OCI-M2 (cell line): ENCODE results near the gene REX1BD.
A peak's percentile ranks its signal among the peaks of the same experiment; 100 is the strongest.
"Not testable (repeated sequence)": the region's sequence is repeated elsewhere in the genome, so short reads cannot be mapped to it uniquely, and the experiment has no call there.

Experiments used
- DNase-seq: peaks from one replicate; lab custom pipeline; 2025; ENCODE audit not compliant: unreplicated experiment; lab: John Stamatoyannopoulos, UW

REX1BD gene

DNA sequence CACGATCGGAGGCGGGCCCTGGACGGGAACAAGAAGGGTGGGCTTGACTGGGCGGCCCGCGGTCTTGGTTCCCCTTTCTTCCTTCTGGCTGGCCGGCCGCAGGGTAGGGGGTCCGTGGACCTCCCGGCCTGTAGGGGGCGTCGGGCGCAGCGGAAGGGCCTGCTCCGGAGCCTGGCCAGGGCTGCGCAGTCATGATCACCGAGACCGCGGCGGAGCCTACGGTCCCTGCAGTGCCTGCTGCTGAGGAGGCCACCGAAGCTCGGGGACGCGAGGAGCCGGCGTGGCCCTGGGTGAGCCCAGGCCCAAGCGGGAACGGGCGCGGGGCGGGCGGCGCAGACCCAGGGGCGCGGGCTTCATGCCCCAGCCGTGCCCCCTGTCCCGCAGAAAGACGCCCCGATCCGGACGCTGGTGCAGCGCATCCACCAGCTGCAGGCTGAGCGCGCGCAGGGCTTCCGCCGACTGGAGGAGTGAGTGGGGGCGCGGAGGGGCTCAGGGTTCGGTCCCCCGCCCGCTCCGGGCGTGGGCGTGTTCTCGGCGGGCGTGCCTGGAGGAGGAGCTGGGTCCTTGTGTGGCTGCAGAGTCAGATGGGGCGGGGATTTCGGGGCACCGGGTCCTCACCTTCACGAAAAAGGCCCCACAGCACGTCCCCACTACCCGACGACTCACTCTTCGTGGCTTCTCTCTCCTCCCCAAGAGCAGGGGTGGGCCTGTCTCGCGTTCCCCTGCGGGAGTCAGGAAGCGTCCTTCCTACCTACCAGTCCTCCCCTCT, at the start of gene REX1BD:
Gene REX1BD, plus strand, starts transcription at position 188 of the 769 bp plus-strand sequence. Its CDS starts 4 bp downstream, at position 192.
- DNase-seq, result peak; percentile 73

DNA sequence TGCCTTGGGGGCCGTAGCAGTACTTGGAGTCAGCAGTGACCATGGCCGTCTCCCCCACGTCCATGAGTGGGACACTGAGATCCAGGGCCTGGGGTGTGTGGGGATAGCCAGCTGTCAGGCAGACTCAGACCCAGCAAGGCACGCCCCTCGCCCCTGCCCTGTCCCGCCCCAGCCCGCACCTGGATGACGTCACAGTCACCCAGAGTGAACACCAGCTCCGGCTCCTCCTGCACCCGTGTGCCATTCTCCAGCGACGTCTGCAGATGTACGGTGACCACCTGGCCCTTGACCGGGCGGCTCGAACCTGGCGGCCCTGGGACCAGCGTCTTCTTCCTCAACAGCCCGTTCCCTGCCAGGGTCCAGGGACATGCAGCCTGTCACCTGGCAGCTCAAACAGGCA, 49.2 kb upstream of the REX1BD start:
- no peak for DNase-seq

GRCh38 chr19:18540200-18540599, 48.4 kb upstream of the REX1BD start:
- DNase-seq, result not testable (repeated sequence)

DNA sequence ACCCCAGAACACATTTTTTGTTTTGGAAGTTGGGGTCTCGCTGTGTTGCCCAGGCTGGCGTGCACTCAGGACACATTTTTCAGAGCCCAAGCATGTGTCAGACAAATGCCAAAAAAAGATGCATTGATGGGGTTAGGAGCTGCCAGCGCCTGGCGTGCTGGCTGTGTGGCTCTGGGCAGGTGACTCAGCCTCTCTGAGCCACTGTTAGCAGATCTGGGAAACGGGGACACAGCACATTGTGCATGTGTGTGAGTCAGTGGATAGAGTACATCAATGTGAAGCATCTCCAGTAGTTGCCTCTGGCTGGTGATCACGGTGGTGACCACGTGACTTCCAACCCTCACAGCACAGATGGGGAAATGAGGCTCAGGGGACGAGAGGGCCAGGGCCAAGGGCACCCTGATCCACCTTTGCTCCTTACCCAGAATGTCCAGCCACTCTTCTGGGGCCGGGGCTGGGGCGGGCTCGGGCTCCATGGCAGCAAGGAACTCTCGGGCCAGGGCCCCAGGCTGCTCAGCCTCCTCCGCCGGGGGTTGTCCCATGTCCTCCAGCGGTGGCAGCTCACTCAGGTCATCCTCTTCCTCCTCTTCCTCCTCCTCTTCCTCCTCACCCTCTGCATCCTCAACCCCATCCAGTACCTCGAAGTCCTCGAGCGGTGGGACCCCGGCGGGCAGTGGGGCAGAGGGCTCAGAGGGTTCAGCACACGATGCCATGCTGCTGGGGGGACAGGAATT, 47.2 kb upstream of the REX1BD start:
- DNase-seq, result no peak

GRCh38 chr19:18541992-18542940, 46.3 kb upstream of the REX1BD start:
- DNase-seq, result no peak

DNA sequence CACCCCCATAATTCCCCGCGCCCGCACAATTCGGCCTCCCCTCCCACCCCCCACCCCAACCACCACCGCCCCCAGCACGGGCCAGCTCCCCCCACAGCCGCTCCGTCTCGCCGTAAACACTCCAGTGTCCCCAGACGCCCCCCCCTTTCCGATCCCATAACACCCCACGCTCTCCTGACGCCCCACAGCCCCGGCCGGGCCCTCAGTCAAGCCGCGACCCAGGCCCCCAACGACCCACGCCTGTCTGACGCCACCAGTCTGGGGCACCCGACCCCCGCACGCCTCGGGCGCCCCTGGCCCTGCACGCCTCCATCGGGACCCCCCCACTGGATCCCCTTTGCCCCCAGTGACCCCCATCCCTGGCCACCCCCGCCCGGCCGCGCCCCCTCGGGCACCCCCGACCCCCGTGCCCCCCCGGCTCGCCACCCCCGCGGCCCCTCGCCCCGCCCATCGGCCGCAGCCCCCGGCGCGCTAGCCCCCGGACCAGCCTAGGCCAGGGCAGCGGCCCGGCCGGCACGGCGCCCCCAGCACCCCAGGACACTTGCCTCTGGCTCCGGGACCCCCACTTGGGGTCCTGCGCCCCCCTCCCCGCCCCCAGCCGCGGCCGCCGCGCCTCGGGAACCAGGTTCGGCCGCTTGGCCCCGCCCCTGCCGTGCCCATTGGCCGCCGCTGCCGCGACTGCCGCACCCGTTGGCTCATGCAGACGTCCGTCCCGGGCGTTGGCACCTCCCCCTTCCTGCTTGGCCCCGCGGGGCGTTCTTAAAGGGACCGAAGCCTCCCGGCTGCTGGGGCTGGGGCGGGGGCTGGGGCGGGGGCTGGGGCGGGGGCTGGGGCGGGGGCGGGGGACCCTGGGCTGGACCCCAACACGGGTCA, 45.4 kb upstream of the REX1BD start, which contains the start of gene FKBP8:
Gene FKBP8, minus strand, starts transcription at position 633 of the 873 bp plus-strand sequence. CDS start 1,603 bp downstream, outside the sequence.
- peak; percentile 63 for DNase-seq

DNA sequence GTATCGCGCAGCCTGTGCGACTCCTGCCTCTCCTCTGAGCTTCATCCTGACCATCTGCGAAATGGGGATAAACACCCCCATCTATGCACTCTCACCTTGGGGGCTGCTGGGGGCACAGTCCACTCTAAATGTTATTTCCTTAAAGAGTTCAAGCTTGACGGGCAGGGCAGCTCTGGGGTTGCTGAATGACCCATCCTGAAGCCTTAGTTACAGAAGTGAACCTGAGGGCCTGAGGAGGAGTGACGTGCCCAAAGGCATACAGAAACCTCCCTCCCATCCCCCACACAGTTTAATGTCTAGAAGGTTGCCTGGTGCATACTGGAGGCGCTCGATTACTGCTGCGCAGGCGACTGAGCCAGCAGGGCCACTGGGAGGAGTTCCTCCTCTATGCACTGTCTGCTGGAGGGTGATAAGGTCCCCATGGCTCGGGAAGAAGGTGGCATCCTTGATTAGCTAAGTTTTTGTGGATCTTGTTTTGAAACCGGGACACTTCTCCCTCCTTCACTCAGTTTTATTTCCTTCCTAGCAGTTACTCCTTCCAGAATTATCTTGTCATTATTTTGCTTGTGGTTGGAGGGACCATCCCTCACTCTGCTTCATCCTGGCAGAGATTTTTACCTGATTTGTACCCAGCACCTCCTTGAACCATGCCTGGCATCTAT, 44.7 kb upstream of the REX1BD start:
- peak; percentile 96 for DNase-seq

- DNase-seq, result no peak
These were observed 37.0 kb upstream of the REX1BD start for GRCh38 chr19:18551631-18552030.

GRCh38 chr19:18557411-18558201, 31.0 kb upstream of the REX1BD start, which contains the start of gene KXD1:
Gene KXD1 (plus strand): TSS chr19:18557870. CDS start chr19:18562057, 4,187 bp downstream.
- peak; percentile 92 for DNase-seq

DNA sequence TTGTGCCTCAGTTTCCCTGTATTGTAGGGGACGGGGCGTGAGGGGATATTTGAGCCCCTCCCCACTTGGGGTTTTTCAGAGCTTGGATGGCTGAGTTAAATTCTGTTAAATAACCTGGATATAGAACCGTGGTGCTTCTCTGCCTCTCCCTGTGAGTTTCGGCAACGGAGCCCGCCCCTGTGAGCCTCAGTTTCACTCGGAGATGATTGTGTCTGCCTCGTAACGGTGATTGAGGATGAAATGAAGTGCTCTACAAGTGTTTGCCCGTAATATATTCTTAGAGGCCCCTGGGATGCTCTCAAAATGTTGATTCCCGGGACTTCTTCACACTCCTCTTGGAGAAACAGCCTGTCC, 30.4 kb upstream of the REX1BD start:
- no peak for DNase-seq

DNA sequence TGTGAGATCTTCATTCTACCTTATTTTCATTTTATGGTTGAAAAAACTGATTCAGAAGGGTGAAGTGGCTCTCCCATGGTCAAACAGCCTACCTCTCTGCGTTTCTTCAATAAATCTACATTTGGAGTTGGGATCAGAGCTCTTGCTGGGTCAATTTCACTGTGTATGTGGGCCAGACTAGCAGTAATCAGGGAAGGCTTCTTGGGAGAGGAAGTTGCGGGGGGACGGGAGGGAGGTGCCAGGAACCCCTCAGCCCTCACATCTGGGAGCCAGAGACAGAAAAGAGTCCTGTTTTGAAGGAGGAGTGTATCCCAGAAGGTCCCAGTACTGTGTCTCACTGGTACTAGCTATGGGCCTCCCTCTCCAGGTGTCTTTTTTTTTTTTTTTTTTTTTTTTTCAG, 30.0 kb upstream of the REX1BD start:
- DNase-seq, result no peak

DNA sequence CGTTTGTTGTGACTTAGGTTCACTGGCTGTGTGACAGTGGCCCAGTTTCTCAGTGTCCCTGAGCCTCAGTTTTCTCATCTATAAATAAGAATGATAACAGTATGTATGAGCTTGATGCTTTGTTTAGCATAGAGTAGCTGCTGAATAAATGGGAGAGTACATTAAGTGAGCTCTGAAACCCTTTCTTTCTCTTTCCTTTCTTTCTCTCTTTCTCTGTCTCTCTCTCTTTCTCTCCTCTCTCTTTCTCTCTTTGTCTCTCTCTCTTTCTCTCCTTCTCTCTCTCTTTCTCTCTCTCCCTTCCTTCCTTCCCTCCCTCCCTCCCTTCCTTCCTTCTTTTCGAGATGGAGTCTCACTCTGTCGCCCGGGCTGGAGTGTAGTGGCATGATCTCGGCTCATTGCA, 28.9 kb upstream of the REX1BD start:
- DNase-seq, result no peak

DNA sequence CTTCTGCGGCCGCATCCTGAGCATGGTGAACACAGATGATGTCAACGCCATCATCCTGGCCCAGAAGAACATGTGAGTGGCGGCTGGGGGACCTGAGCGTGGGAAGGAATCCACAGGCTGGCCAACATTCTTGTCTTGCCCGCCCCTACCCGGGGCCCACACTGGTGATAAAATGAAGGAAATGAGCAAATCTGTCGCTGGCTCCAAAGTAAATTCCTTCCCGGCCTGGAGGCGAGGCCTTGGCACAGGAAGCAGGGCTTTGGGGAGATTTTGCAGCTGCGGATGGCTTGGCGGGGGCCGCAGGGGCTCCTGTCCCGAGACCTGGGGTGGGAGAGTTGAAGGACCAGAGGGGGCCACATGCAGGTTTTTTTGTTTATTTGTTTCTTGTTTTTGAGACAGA, 26.5 kb upstream of the REX1BD start:
- DNase-seq, result no peak

- DNase-seq, result no peak
These were observed 21.6 kb upstream of the REX1BD start for GRCh38 chr19:18566953-18567352.

DNA sequence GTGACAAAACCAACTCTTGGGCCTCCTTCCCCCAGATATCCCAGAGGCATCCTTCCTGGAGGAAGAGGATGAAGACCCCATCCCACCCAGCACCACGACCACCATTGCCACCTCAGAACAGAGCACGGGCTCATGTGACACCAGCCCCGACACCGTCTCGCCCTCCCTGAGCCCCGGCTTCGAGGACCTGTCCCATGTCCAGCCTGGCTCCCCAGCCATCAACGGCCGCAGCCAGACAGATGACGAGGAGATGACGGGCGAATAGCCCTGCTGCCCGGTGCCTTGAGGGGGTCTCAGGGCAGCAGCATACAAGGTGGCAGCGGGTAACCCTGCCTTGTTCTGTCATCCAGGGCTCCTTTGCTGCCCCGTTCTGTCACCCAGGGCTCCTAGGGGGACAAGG, 20.2 kb upstream of the REX1BD start:
- DNase-seq, result no peak

DNA sequence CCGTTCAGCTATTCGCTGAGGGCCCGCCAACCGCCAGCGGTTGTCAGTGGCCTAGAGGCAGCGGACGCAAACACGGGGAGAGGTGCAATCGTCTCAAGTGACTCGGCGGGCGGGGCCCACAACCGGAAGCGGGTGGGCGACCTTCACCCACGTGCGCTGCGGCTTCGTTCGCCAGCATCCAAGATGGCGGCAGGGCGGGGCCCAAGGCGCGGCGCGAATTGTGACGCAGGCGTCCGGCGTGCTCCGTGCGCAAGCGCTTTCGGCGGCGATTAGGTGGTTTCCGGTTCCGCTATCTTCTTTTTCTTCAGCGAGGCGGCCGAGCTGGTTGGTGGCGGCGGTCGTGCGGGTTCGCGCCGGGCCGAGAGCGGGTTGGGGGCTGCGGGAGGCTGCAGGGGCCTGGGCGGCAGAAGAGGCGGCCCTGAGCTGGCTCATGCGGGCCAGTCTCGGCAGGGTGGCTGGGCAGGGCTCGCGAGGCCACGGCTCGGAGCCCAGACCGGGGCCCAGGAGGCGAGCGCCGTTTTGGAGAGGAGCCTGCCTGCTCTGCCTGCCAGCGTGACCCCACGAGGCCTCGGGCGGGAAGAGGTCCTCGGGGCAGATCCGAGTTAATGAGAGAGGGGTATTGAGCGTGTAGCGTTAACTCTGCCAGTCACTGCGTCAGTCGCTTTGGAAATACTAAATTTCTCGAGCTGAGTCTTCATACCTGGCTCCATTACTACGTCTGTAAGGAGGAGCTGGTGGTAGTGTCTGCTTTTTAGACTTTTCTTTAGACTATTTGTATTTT, 16.8 kb upstream of the REX1BD start, which contains the start of gene UBA52:
Gene UBA52, plus strand, starts transcription at position 294 of the 781 bp plus-strand sequence. CDS start 1,444 bp downstream, outside the sequence.
- peak; percentile 90 for DNase-seq

GRCh38 chr19:18574691-18575291, 13.8 kb upstream of the REX1BD start:
- DNase-seq, result no peak
